Measurements from ENCODE around the gene KIR3DL2. TPM values are rescaled to one million over a fixed set of nuclear protein-coding genes. Genes with fewer than 3 reads are reported as not detected.
A peak's percentile ranks its signal among the peaks of the same experiment; 100 is the strongest.

KIR3DL2 gene
- polyA plus RNA-seq, 3 donors: 0.04 to 0.15 TPM; not detected in 1

DNA sequence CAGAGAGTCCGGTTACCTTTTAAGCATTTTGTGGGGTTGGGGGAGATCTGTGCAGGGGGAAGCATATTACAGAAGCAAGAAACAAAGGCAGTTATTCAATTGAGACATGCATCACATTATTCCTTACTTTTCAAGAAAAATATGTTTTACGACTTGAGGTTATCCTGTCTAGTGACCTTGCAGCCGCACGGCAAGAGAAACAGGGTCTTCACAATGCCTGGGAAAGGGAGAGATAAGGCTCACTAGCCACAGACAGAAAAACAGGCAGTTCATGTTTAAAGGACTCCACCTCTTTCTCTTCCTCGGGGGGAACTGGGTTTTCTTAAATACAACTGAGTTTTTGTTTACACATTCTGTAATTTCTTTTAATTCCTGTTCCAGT lies 55.2 kb downstream of the KIR3DL2 start:
- peaks cover 10 to 24% (median 11%) of the 10 kb centered on the region in 3 donors for H3K27me3 Mint-ChIP-seq (ENCODE audit: low read depth in 3 of 3)
- peak overlapping the region in 4 of 7 donors; percentile 8 to 76 (median 60) for H3K27ac Mint-ChIP-seq
- H3K9me3 Mint-ChIP-seq: peaks cover 0 to 6% (median 0%) of the 10 kb centered on the region in 7 donors
- peak overlapping the region in 1 of 2 donors; percentile 24 for H3K4me3 Mint-ChIP-seq
- Histone ChIP-seq H3K9ac (ENCODE audit: insufficient read depth, low read length, poor library complexity, severe bottlenecking) (no peak overlapping the region), H3K4me1 (ENCODE audit: control insufficient read depth in 1 of 2, insufficient read depth in 2 of 2, low read length in 2 of 2) (peaks cover 18 to 25% of the 10 kb centered on the region in 2 donors), H3K79me2 (ENCODE audit: insufficient read depth, low read length) (no peaks in the 10 kb centered on the region), H3K36me3 (replicated peaks in 1 of 2; ENCODE audit: control insufficient read depth in 1 of 2, insufficient read depth in 2 of 2, low read length in 2 of 2) (no peaks in the 10 kb centered on the region), H3K4me3 (replicated peaks in 1 of 3; ENCODE audit: low read depth in 2 of 3, low read length in 3 of 3) (no peak overlapping the region), H2AFZ (ENCODE audit: insufficient read depth, low read depth, low read length, poor library complexity, severe bottlenecking) (no peak overlapping the region), H3K27me3 (ENCODE audit: control insufficient read depth in 2 of 2, insufficient read depth in 2 of 2, low read length in 2 of 2) (peaks cover 0 to 15% of the 10 kb centered on the region in 2 donors), H3K27ac (ENCODE audit: low read depth in 1 of 2, low read length in 2 of 2) (no peak overlapping the region), H3K9me3 (replicated peaks in 1 of 2; ENCODE audit: control insufficient read depth in 1 of 2, insufficient read depth in 1 of 2, low read length in 2 of 2) (no peaks in the 10 kb centered on the region), H4K20me1 (ENCODE audit: insufficient read depth, low read length) (no peaks in the 10 kb centered on the region), H3K4me2 (replicated peaks; ENCODE audit: extremely low read depth, low read length, poor library complexity, severe bottlenecking) (no peak overlapping the region)
- no peak for DNase-seq
- TF ChIP-seq, protein P1, sequence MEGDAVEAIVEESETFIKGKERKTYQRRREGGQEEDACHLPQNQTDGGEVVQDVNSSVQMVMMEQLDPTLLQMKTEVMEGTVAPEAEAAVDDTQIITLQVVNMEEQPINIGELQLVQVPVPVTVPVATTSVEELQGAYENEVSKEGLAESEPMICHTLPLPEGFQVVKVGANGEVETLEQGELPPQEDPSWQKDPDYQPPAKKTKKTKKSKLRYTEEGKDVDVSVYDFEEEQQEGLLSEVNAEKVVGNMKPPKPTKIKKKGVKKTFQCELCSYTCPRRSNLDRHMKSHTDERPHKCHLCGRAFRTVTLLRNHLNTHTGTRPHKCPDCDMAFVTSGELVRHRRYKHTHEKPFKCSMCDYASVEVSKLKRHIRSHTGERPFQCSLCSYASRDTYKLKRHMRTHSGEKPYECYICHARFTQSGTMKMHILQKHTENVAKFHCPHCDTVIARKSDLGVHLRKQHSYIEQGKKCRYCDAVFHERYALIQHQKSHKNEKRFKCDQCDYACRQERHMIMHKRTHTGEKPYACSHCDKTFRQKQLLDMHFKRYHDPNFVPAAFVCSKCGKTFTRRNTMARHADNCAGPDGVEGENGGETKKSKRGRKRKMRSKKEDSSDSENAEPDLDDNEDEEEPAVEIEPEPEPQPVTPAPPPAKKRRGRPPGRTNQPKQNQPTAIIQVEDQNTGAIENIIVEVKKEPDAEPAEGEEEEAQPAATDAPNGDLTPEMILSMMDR (IDR thresholded peaks at IDR 0.05): no peak
- WGBS (ENCODE audit: insufficient coverage): no CpG with 5 or more reads among the region's 5 CpGs
- intact Hi-C loops (cut with micrococcal nuclease): no loop called here
- no peaks in the 10 kb centered on the region for H3K36me3 Mint-ChIP-seq
- peaks cover 30% of the 10 kb centered on the region for H3K4me1 Mint-ChIP-seq

DNA sequence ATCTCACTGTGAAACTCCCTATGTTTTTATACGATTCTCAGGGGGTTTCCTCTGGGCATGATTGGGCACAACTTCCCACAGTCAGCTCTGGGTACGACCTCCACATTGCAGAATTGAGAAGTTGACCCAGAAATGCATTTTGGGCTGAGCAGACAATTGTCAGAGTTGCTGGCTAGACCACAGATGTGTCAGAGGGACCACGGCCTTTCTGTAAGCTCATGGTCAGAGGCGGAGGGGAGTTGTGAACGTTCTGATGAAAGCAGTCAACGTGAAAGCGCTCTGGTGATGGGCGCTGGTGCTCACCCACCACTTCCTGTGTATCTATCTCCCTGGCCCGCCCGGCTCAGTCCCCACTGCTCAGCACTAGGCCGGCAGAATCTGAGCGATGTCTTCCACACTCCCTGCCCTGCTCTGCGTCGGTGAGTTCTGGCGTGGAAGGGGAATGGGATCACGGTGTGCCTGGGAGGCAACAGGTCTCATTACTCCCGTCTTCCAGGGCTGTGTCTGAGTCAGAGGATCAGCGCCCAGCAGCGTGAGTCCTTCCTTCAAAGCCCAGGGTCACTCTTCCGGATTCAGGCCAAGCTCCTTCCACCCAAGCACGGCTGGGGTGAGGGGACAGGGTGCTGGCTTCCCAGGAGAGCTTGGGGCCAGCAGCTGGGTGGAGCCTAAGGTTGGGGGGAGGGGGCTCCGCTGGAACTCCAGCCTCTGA lies 55.7 kb downstream of the KIR3DL2 start, which contains the start of gene NCR1:
Gene NCR1 (plus strand): TSS at position 346 of the 709 bp plus-strand sequence. CDS start 40 bp downstream, at position 386.
- H3K27me3 Mint-ChIP-seq (ENCODE audit: low read depth in 3 of 3): peaks cover 10 to 24% (median 12%) of the 10 kb centered on the region in 3 donors
- H3K36me3 Mint-ChIP-seq: no peaks in the 10 kb centered on the region
- Histone ChIP-seq H3K4me1 (ENCODE audit: control insufficient read depth in 1 of 2, insufficient read depth in 2 of 2, low read length in 2 of 2) (peaks cover 14 to 20% of the 10 kb centered on the region in 2 donors), H4K20me1 (ENCODE audit: insufficient read depth, low read length) (no peaks in the 10 kb centered on the region), H3K36me3 (replicated peaks in 1 of 2; ENCODE audit: control insufficient read depth in 1 of 2, insufficient read depth in 2 of 2, low read length in 2 of 2) (no peaks in the 10 kb centered on the region), H3K27ac (ENCODE audit: low read depth in 1 of 2, low read length in 2 of 2) (no peak within 1 kb of the TSS), H3K4me3 (replicated peaks in 1 of 3; ENCODE audit: low read depth in 2 of 3, low read length in 3 of 3) (no peak within 1 kb of the TSS), H3K9ac (ENCODE audit: insufficient read depth, low read length, poor library complexity, severe bottlenecking) (no peak within 1 kb of the TSS), H3K4me2 (replicated peaks; ENCODE audit: extremely low read depth, low read length, poor library complexity, severe bottlenecking) (no peak within 1 kb of the TSS), H3K9me3 (replicated peaks in 1 of 2; ENCODE audit: control insufficient read depth in 1 of 2, insufficient read depth in 1 of 2, low read length in 2 of 2) (no peaks in the 10 kb centered on the region), H3K79me2 (ENCODE audit: insufficient read depth, low read length) (no peaks in the 10 kb centered on the region), H3K27me3 (ENCODE audit: control insufficient read depth in 2 of 2, insufficient read depth in 2 of 2, low read length in 2 of 2) (peaks cover 0 to 15% of the 10 kb centered on the region in 2 donors), H2AFZ (ENCODE audit: insufficient read depth, low read depth, low read length, poor library complexity, severe bottlenecking) (no peak within 1 kb of the TSS)
- TF ChIP-seq, protein P1 (IDR thresholded peaks at IDR 0.05): no peak
- peak within 1 kb of the TSS in 1 of 2 donors; percentile 39 for H3K4me3 Mint-ChIP-seq
- H3K4me1 Mint-ChIP-seq: peaks cover 27% of the 10 kb centered on the region
- DNase-seq: peak in 2 of 3 donors; percentile 75 to 83
- H3K9me3 Mint-ChIP-seq: peaks cover 0 to 3% (median 0%) of the 10 kb centered on the region in 7 donors
- intact Hi-C loops (cut with micrococcal nuclease): no loop called here
- peak within 1 kb of the TSS in 6 of 7 donors; percentile 8 to 76 (median 52) for H3K27ac Mint-ChIP-seq
- WGBS (ENCODE audit: insufficient coverage): 53% methylated on average over 13 of the region's 22 CpGs

Data from CD14-positive monocyte (primary cell).